Testis (tissue), 2 donors: ENCODE results near the gene TSR1.

Experiments used
- POLR2A ChIP-seq: fragments of 450-650 bp; IDR thresholded peaks from one replicate; pipeline ENCODE4 v1.6.1; 2017; ENCODE audit warnings: antibody characterized with exemption, mild to moderate bottlenecking, moderate library complexity
- TF ChIP-seq, protein P1 (sequence below), 3 experiments: fragments of 450-650 bp in 2 of 3; fragments of 200-600 bp in 1 of 3; sonication (generic) in 1 of 3; IDR thresholded peaks; one replicate each; pipeline ENCODE4 v1.5.1; 2016 to 2019; ENCODE audit warnings: antibody characterized with exemption in 3 of 3, mild to moderate bottlenecking in 2 of 3, moderate library complexity in 1 of 3

DNA sequence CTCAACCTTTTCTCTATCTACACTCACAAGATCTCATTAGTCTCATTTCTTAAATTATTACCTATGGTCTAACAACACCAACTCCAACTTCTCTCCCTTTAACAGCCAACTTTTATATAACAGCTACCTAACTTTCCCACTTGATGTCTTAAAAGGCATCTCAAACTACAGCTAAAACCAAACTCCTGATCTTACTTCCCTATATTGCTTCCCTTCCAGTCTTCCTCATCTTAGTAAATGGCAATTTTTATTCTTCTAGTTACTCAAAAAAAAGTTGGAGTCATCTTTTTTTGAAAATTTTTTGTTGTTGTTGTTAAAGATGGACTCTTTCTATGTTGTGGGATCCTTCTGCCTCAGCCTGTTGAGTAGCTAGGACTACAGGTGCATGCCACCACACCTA, 17.2 kb downstream of the TSR1 start:
- no peak for TF ChIP-seq POLR2A
- TF ChIP-seq, protein P1, sequence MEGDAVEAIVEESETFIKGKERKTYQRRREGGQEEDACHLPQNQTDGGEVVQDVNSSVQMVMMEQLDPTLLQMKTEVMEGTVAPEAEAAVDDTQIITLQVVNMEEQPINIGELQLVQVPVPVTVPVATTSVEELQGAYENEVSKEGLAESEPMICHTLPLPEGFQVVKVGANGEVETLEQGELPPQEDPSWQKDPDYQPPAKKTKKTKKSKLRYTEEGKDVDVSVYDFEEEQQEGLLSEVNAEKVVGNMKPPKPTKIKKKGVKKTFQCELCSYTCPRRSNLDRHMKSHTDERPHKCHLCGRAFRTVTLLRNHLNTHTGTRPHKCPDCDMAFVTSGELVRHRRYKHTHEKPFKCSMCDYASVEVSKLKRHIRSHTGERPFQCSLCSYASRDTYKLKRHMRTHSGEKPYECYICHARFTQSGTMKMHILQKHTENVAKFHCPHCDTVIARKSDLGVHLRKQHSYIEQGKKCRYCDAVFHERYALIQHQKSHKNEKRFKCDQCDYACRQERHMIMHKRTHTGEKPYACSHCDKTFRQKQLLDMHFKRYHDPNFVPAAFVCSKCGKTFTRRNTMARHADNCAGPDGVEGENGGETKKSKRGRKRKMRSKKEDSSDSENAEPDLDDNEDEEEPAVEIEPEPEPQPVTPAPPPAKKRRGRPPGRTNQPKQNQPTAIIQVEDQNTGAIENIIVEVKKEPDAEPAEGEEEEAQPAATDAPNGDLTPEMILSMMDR (IDR thresholded peaks at IDR 0.05), result no peak
